AG08395 (cell line): ENCODE measurements around the gene AJAP1.

ENCODE experiments used
- DNase-seq: peaks from one replicate; pipeline ENCODE4 v3.0.0; 2012; ENCODE audit warnings: mixed read lengths, low spot score

Gene AJAP1

GRCh38 chr1:4701276-4701675 lies 46.9 kb downstream of the AJAP1 start:
- DNase-seq: no peak

- DNase-seq: no peak
Measured at GRCh38 chr1:4702464-4702863, 48.1 kb downstream of the AJAP1 start.

GRCh38 chr1:4702932-4703331 lies 48.5 kb downstream of the AJAP1 start:
- DNase-seq: no peak

GRCh38 chr1:4703646-4704045 lies 49.2 kb downstream of the AJAP1 start:
- DNase-seq: no peak

GRCh38 chr1:4708840-4709507 lies 54.6 kb downstream of the AJAP1 start:
- no peak for DNase-seq

- DNase-seq: no peak
Measured at GRCh38 chr1:4709641-4710040, 55.2 kb downstream of the AJAP1 start.

GRCh38 chr1:4710592-4711415 lies 56.4 kb downstream of the AJAP1 start:
- DNase-seq: no peak

GRCh38 chr1:4711416-4712275 lies 57.2 kb downstream of the AJAP1 start:
- no peak for DNase-seq

GRCh38 chr1:4713669-4714068 lies 59.3 kb downstream of the AJAP1 start:
- DNase-seq: no peak

- DNase-seq: no peak
Measured at GRCh38 chr1:4716406-4716805, 62.0 kb downstream of the AJAP1 start.

GRCh38 chr1:4718071-4718470 lies 63.7 kb downstream of the AJAP1 start:
- no peak for DNase-seq

GRCh38 chr1:4723106-4723505 lies 68.7 kb downstream of the AJAP1 start:
- DNase-seq: no peak

- DNase-seq: no peak
Measured at GRCh38 chr1:4724001-4724400, 69.6 kb downstream of the AJAP1 start.

GRCh38 chr1:4724695-4725250 lies 70.4 kb downstream of the AJAP1 start:
- no peak for DNase-seq

- DNase-seq: no peak
Measured at GRCh38 chr1:4725416-4725815, 71.0 kb downstream of the AJAP1 start.

GRCh38 chr1:4726620-4727341 lies 72.4 kb downstream of the AJAP1 start:
- no peak for DNase-seq

- no peak for DNase-seq
Measured at GRCh38 chr1:4728319-4729089, 74.1 kb downstream of the AJAP1 start.

GRCh38 chr1:4729090-4729471 lies 74.7 kb downstream of the AJAP1 start:
- DNase-seq: no peak

- no peak for DNase-seq
Measured at GRCh38 chr1:4730078-4730477, 75.7 kb downstream of the AJAP1 start.

GRCh38 chr1:4733446-4734177 lies 79.2 kb downstream of the AJAP1 start:
- no peak for DNase-seq
